Upper lobe of left lung (tissue), 6 donors: Measurements from ENCODE around the gene PAX2. TPM values are rescaled to one million over a fixed set of nuclear protein-coding genes. Genes with fewer than 3 reads are reported as not detected.

Experiments
- ATAC-seq, 2 donors: fragments of 200-7000 bp; cut with Tn5 transposase; one replicate each; pipeline ENCODE4 v1.9.1; 2022; ENCODE audit warnings: mild to moderate bottlenecking in 2 of 2, moderate library complexity in 2 of 2; ENCODE audit not compliant: low FRiP score in 2 of 2
- DNase-seq, 2 donors: peaks; one replicate each; pipeline ENCODE4 v3.0.0-alpha.2; 2019 to 2020
- H3K27ac ChIP-seq, 4 donors: fragments of 200-600 bp; sonication (generic); one replicate each; pipeline ENCODE4 v1.5.1; 2016 to 2019
- H3K27me3 ChIP-seq, 4 donors: fragments of 200-600 bp; sonication (generic); one replicate each; pipeline ENCODE4 v1.5.1; 2017 to 2019
- H3K36me3 ChIP-seq, 4 donors: fragments of 200-600 bp; sonication (generic); one replicate each; pipeline ENCODE4 v1.5.1; 2016 to 2019
- H3K4me1 ChIP-seq, 4 donors: fragments of 200-600 bp; sonication (generic); one replicate each; pipeline ENCODE4 v1.5.1; 2018 to 2019
- H3K4me3 ChIP-seq, 4 donors: fragments of 200-600 bp; sonication (generic); one replicate each; pipeline ENCODE4 v1.5.1; 2017 to 2019; ENCODE audit warnings: mild to moderate bottlenecking in 2 of 4, moderate library complexity in 1 of 4
- H3K9me3 ChIP-seq, 4 donors: fragments of 200-600 bp; sonication (generic); one replicate each; pipeline ENCODE4 v1.5.1; 2018 to 2019
- CTCF ChIP-seq, 6 experiments: fragments of 450-650 bp in 4 of 6; fragments of 200-600 bp in 2 of 6; sonication (generic) in 2 of 6; IDR thresholded peaks; one replicate each; pipeline ENCODE4 v1.5.1; 2016 to 2019; ENCODE audit warnings: antibody characterized with exemption in 6 of 6
- EP300 ChIP-seq, 4 donors: sonication (generic); formaldehyde crosslinking; IDR thresholded peaks; one replicate each; pipeline ENCODE4 v1.5.1; 2017; ENCODE audit warnings: antibody characterized with exemption in 4 of 4, control low read depth in 2 of 4
- POLR2A ChIP-seq, 4 donors: fragments of 450-650 bp; IDR thresholded peaks; one replicate each; pipeline ENCODE4 v1.5.1; 2016 to 2017; ENCODE audit warnings: antibody characterized with exemption in 4 of 4, mild to moderate bottlenecking in 2 of 4
- POLR2AphosphoS5 ChIP-seq, 2 donors: sonication (generic); formaldehyde crosslinking; IDR thresholded peaks; one replicate each; pipeline ENCODE4 v1.5.1; 2017; ENCODE audit warnings: antibody characterized with exemption in 2 of 2
- WGBS, 2 donors: methylation state at CpG; one replicate each; pipeline ENCODE4 v1.1.5; 2017 to 2018; 5-methylcytosine and 5-hydroxymethylcytosine counted together
- total RNA-seq, 6 donors: library from RNA; depleted of rRNA in 4 of 6; stranded (reverse); fragments of >200 nt in 4 of 6; gene quantifications; one replicate each; pipeline versions ENCODE4 v1.1.0 to v1.2.1, GENCODE V29; 2016 to 2021
- donor health status: DM: no; HTN: no; CAD: no; lungs with moderate emphysema.
- donor health status: DM: no; HTN: yes; CAD: no; lungs with severe emphysema.

The PAX2 gene
- total RNA-seq, 6 donors from 2014 or later, result 0.07 TPM; not detected in 5

- H3K36me3 ChIP-seq, result no peaks in the 10 kb centered on the region
- TF ChIP-seq CTCF (IDR thresholded peaks at IDR 0.05) (no peak), POLR2A (IDR thresholded peaks at IDR 0.05) (no peak), POLR2AphosphoS5 (IDR thresholded peaks at IDR 0.05) (no peak), EP300 (IDR thresholded peaks at IDR 0.05) (no peak)
- DNase-seq (no peak), ATAC-seq (no peak)
- WGBS, 2 donors, result 88 to 100% methylated on average over 1 of the region's 1 CpG
- H3K27me3 ChIP-seq, result peaks cover 0 to 9% (median 4%) of the 10 kb centered on the region in 4 donors
- no peaks in the 10 kb centered on the region for H3K4me1 ChIP-seq
- H3K9me3 ChIP-seq, result no peaks in the 10 kb centered on the region
- H3K4me3 ChIP-seq, result no peak overlapping the region
- H3K27ac ChIP-seq, result no peak overlapping the region
These were observed 10.4 kb downstream of the PAX2 start for GRCh38 chr10:100755821-100756220.

- Histone ChIP-seq H3K36me3 (no peaks in the 10 kb centered on the region), H3K4me1 (no peaks in the 10 kb centered on the region), H3K9me3 (no peaks in the 10 kb centered on the region), H3K4me3 (no peak overlapping the region), H3K27me3 (no peaks in the 10 kb centered on the region), H3K27ac (no peak overlapping the region)
- ATAC-seq (no peak), DNase-seq (no peak)
- WGBS, 2 donors, result 39 to 70% methylated on average over 4 of the region's 4 CpGs
- TF ChIP-seq POLR2A (IDR thresholded peaks at IDR 0.05) (no peak), EP300 (IDR thresholded peaks at IDR 0.05) (no peak), CTCF (IDR thresholded peaks at IDR 0.05) (no peak), POLR2AphosphoS5 (IDR thresholded peaks at IDR 0.05) (no peak)
These were observed 13.9 kb downstream of the PAX2 start for GRCh38 chr10:100759331-100759730.

GRCh38 chr10:100760726-100761125 is 15.3 kb downstream of the PAX2 start:
- no peak overlapping the region for H3K4me3 ChIP-seq
- no peaks in the 10 kb centered on the region for H3K36me3 ChIP-seq
- no peak overlapping the region for H3K27ac ChIP-seq
- no peaks in the 10 kb centered on the region for H3K27me3 ChIP-seq
- DNase-seq (no peak), ATAC-seq (no peak)
- 25 to 29% methylated on average over 5 of the region's 5 CpGs for WGBS, 2 donors
- TF ChIP-seq EP300 (IDR thresholded peaks at IDR 0.05) (no peak), POLR2A (IDR thresholded peaks at IDR 0.05) (no peak), POLR2AphosphoS5 (IDR thresholded peaks at IDR 0.05) (no peak), CTCF (IDR thresholded peaks at IDR 0.05) (no peak)
- H3K9me3 ChIP-seq, result no peaks in the 10 kb centered on the region
- no peaks in the 10 kb centered on the region for H3K4me1 ChIP-seq

- DNase-seq (no peak), ATAC-seq (no peak)
- no peak overlapping the region for H3K4me3 ChIP-seq
- 76 to 78% methylated on average over 7 of the region's 7 CpGs for WGBS, 2 donors
- no peaks in the 10 kb centered on the region for H3K36me3 ChIP-seq
- no peaks in the 10 kb centered on the region for H3K27me3 ChIP-seq
- H3K27ac ChIP-seq, result no peak overlapping the region
- TF ChIP-seq CTCF (IDR thresholded peaks at IDR 0.05), result no peak
- TF ChIP-seq EP300 (IDR thresholded peaks at IDR 0.05), result no peak
- no peaks in the 10 kb centered on the region for H3K4me1 ChIP-seq
- no peaks in the 10 kb centered on the region for H3K9me3 ChIP-seq
These were observed 15.8 kb downstream of the PAX2 start for GRCh38 chr10:100761191-100761590.

- Histone ChIP-seq H3K27me3 (no peaks in the 10 kb centered on the region), H3K4me3 (no peak overlapping the region), H3K27ac (no peak overlapping the region), H3K36me3 (no peaks in the 10 kb centered on the region), H3K9me3 (no peaks in the 10 kb centered on the region), H3K4me1 (no peaks in the 10 kb centered on the region)
- 75 to 76% methylated on average over 5 of the region's 5 CpGs for WGBS, 2 donors
- DNase-seq (no peak), ATAC-seq (no peak)
- no peak for TF ChIP-seq POLR2A (IDR thresholded peaks at IDR 0.05)
- TF ChIP-seq EP300 (IDR thresholded peaks at IDR 0.05), result no peak
- TF ChIP-seq POLR2AphosphoS5 (IDR thresholded peaks at IDR 0.05), result no peak
- TF ChIP-seq CTCF (IDR thresholded peaks at IDR 0.05), result no peak
These were observed 17.8 kb downstream of the PAX2 start for GRCh38 chr10:100763043-100763747.
